ENCODE results near the gene PROP1.

Gene PROP1

GRCh38 chr5:177967221-177967887, 28.7 kb downstream of the PROP1 start:
- Histone ChIP-seq H4K20me1 (ENCODE audit: insufficient read depth, low read length) (no peaks in the 10 kb centered on the region), H3K9ac (ENCODE audit: low read length) (no peak overlapping the region), H3K36me3 (replicated peaks; ENCODE audit: low read depth, low read length) (no peaks in the 10 kb centered on the region), H3K79me2 (ENCODE audit: low read length) (no peaks in the 10 kb centered on the region), H2AFZ (ENCODE audit: low read depth, low read length) (no peak overlapping the region), H3K4me2 (ENCODE audit: low read length) (no peak overlapping the region), H3K4me3 (ENCODE audit: low read length) (no peak overlapping the region), H3K27ac (ENCODE audit: low read length) (no peak overlapping the region), H3K9me3 (ENCODE audit: insufficient read depth, low read length) (no peaks in the 10 kb centered on the region), H3K4me1 (ENCODE audit: low read length) (no peaks in the 10 kb centered on the region), H3K27me3 (ENCODE audit: low read depth, low read length) (no peaks in the 10 kb centered on the region)
- TF ChIP-seq CTCF (IDR thresholded peaks at IDR 0.05; ENCODE audit: low read depth, low read length) (no peak), EZH2phosphoT487 (IDR thresholded peaks at IDR 0.05; ENCODE audit: low read depth) (no peak)

- Histone ChIP-seq H3K4me1 (ENCODE audit: low read length) (no peaks in the 10 kb centered on the region), H2AFZ (ENCODE audit: low read depth, low read length) (no peak overlapping the region), H3K9ac (ENCODE audit: low read length) (no peak overlapping the region), H3K4me2 (ENCODE audit: low read length) (no peak overlapping the region), H3K36me3 (replicated peaks; ENCODE audit: low read depth, low read length) (no peaks in the 10 kb centered on the region), H3K27me3 (ENCODE audit: low read depth, low read length) (no peaks in the 10 kb centered on the region), H3K4me3 (ENCODE audit: low read length) (no peak overlapping the region), H3K9me3 (ENCODE audit: insufficient read depth, low read length) (no peaks in the 10 kb centered on the region), H4K20me1 (ENCODE audit: insufficient read depth, low read length) (no peaks in the 10 kb centered on the region), H3K27ac (ENCODE audit: low read length) (no peak overlapping the region), H3K79me2 (ENCODE audit: low read length) (no peaks in the 10 kb centered on the region)
- TF ChIP-seq CTCF (IDR thresholded peaks at IDR 0.05; ENCODE audit: low read depth, low read length) (no peak), EZH2phosphoT487 (IDR thresholded peaks at IDR 0.05; ENCODE audit: low read depth) (no peak)
Observed at GRCh38 chr5:177966839-177967166, 29.2 kb downstream of the PROP1 start.

- no peak overlapping the region for H3K9ac ChIP-seq (ENCODE audit: low read length)
- no peaks in the 10 kb centered on the region for H3K27me3 ChIP-seq (ENCODE audit: low read depth, low read length)
- no peaks in the 10 kb centered on the region for H3K4me1 ChIP-seq (ENCODE audit: low read length)
- no peaks in the 10 kb centered on the region for H3K79me2 ChIP-seq (ENCODE audit: low read length)
- no peaks in the 10 kb centered on the region for H4K20me1 ChIP-seq (ENCODE audit: insufficient read depth, low read length)
- no peak for TF ChIP-seq EZH2phosphoT487 (IDR thresholded peaks at IDR 0.05; ENCODE audit: low read depth)
- TF ChIP-seq CTCF (IDR thresholded peaks at IDR 0.05; ENCODE audit: low read depth, low read length): no peak
- H3K4me2 ChIP-seq (ENCODE audit: low read length): no peak overlapping the region
- H3K4me3 ChIP-seq (ENCODE audit: low read length): no peak overlapping the region
- no peaks in the 10 kb centered on the region for H3K9me3 ChIP-seq (ENCODE audit: insufficient read depth, low read length)
- H3K27ac ChIP-seq (ENCODE audit: low read length): no peak overlapping the region
- H2AFZ ChIP-seq (ENCODE audit: low read depth, low read length): no peak overlapping the region
- H3K36me3 ChIP-seq (replicated peaks; ENCODE audit: low read depth, low read length): no peaks in the 10 kb centered on the region
Observed at GRCh38 chr5:177966009-177966838, 29.8 kb downstream of the PROP1 start.

- Histone ChIP-seq H3K36me3 (replicated peaks; ENCODE audit: low read depth, low read length) (no peaks in the 10 kb centered on the region), H3K4me2 (ENCODE audit: low read length) (no peak overlapping the region), H2AFZ (ENCODE audit: low read depth, low read length) (no peak overlapping the region), H3K9me3 (ENCODE audit: insufficient read depth, low read length) (no peaks in the 10 kb centered on the region), H3K79me2 (ENCODE audit: low read length) (no peaks in the 10 kb centered on the region), H3K9ac (ENCODE audit: low read length) (no peak overlapping the region), H3K4me3 (ENCODE audit: low read length) (no peak overlapping the region), H3K27me3 (ENCODE audit: low read depth, low read length) (no peaks in the 10 kb centered on the region), H4K20me1 (ENCODE audit: insufficient read depth, low read length) (no peaks in the 10 kb centered on the region), H3K4me1 (ENCODE audit: low read length) (no peaks in the 10 kb centered on the region), H3K27ac (ENCODE audit: low read length) (no peak overlapping the region)
- no peak for TF ChIP-seq EZH2phosphoT487 (IDR thresholded peaks at IDR 0.05; ENCODE audit: low read depth)
- no peak for TF ChIP-seq CTCF (IDR thresholded peaks at IDR 0.05; ENCODE audit: low read depth, low read length)
Observed at GRCh38 chr5:177964471-177964870, 31.6 kb downstream of the PROP1 start.

Measured in OCI-LY3 (cell line).